Panc1 (cell line): ENCODE results near the gene OR6B1. TPM values are rescaled to one million over a fixed set of nuclear protein-coding genes. Genes with fewer than 3 reads are reported as not detected.

ENCODE experiments used
- ATAC-seq: fragments of 200-7000 bp; cut with Tn5 transposase; 2 replicates; pipeline ENCODE4 v1.9.1; 2020; ENCODE audit warnings: mild to moderate bottlenecking, moderate library complexity
- BruUV-seq: library from RNA; stranded (reverse); fragments of 400-500 nt; replicated peaks from 2 replicates; lab custom pipeline; 2021; lab: Mats Ljungman, UMichigan
- CTCF ChIA-PET: fragments of 300-600 bp; sonication (Branson Sonifier 250); formaldehyde crosslinking; loops from one replicate; lab custom pipeline; 2022; ENCODE audit warnings: antibody characterized with exemption; lab: Charles Lee
- POLR2A ChIA-PET: fragments of 300-600 bp; sonication (Branson Sonifier 250); formaldehyde crosslinking; loops from one replicate; lab custom pipeline; 2022; ENCODE audit warnings: antibody characterized with exemption; lab: Charles Lee
- DNase-seq: peaks from one replicate; pipeline ENCODE4 v3.0.0-alpha.2; 2010; ENCODE audit warnings: low read depth, low spot score
- H3K27ac ChIP-seq: 2 replicates; pipeline ENCODE4 v1.5.1; 2011; ENCODE audit warnings: mild to moderate bottlenecking, low read length, inconsistent platforms
- H3K27me3 ChIP-seq: fragments of 200-500 bp; sonication (Bioruptor generic); 2 replicates; pipeline ENCODE4 v1.6.0; 2014; ENCODE audit warnings: low read length, inconsistent platforms; ENCODE audit not compliant: control insufficient read depth, insufficient read depth
- H3K36me3 ChIP-seq: fragments of 200-500 bp; sonication (Bioruptor generic); 2 replicates; pipeline ENCODE4 v1.5.1; 2014; ENCODE audit warnings: inconsistent platforms, mild to moderate bottlenecking, low read length, moderate library complexity; ENCODE audit not compliant: control insufficient read depth, insufficient read depth
- H3K4me1 ChIP-seq: 2 replicates; pipeline ENCODE4 v1.5.1; 2011; ENCODE audit warnings: inconsistent platforms, mild to moderate bottlenecking, low read length, moderate library complexity; ENCODE audit not compliant: control insufficient read depth, insufficient read depth
- H3K4me3 ChIP-seq, 2 experiments: 2 replicates each; pipeline ENCODE4 v1.5.1; 2011 to 2012; ENCODE audit warnings: low read depth in 2 of 2, low read length in 2 of 2, mild to moderate bottlenecking in 2 of 2, inconsistent platforms in 1 of 2, moderate library complexity in 1 of 2
- H3K9me3 ChIP-seq: fragments of 200-500 bp; sonication (Bioruptor generic); 2 replicates; pipeline ENCODE4 v1.5.1; 2014; ENCODE audit warnings: low read depth, mild to moderate bottlenecking, inconsistent platforms, low read length, moderate library complexity; ENCODE audit not compliant: control insufficient read depth, insufficient read depth
- CTCF ChIP-seq: fragments of 450-650 bp; IDR thresholded peaks from 2 replicates; pipeline ENCODE4 v1.5.1; 2017; ENCODE audit warnings: mild to moderate bottlenecking
- POLR2AphosphoS5 ChIP-seq: IDR thresholded peaks from 2 replicates; pipeline ENCODE4 v1.6.1; 2012; ENCODE audit warnings: mild to moderate bottlenecking, low read depth, low read length, moderate library complexity
- SIN3A ChIP-seq: IDR thresholded peaks from 2 replicates; pipeline ENCODE4 v1.6.1; 2012; ENCODE audit warnings: low read depth, mild to moderate bottlenecking, low read length, moderate library complexity, borderline replicate concordance; ENCODE audit not compliant: insufficient read depth
- TCF7L2 ChIP-seq: IDR thresholded peaks from 2 replicates; pipeline ENCODE4 v1.6.1; 2011; ENCODE audit warnings: mild to moderate bottlenecking, low read depth, low read length, inconsistent platforms
- in situ Hi-C: cut with HindIII; loops from 2 replicates; pipeline ENCODE4 v1.10.0; 2016; ENCODE audit warnings: low sequenced_read_pairs, low pct_unique_long_range_greater_than_20kb
- intact Hi-C: fragments of 100-400 bp; cut with micrococcal nuclease; formaldehyde crosslinking; loops from one replicate; pipeline ENCODE4 v1.10.0; 2022; ENCODE audit not compliant: unreplicated experiment
- total RNA-seq: library from RNA; stranded (reverse); gene quantifications from one replicate; pipeline ENCODE4 v1.2.1, GENCODE V29; 2021; ENCODE audit not compliant: unreplicated experiment
- TF ChIP-seq, protein P1 (sequence below), 2 experiments: IDR thresholded peaks; 2 replicates each; pipeline ENCODE4 v1.6.1; 2011 to 2012; ENCODE audit warnings: low read depth in 2 of 2, control low read depth in 1 of 2, low read length in 1 of 2, mild to moderate bottlenecking in 1 of 2, moderate library complexity in 1 of 2; ENCODE audit not compliant: insufficient read depth in 1 of 2

The OR6B1 gene
- total RNA-seq, 1 experiment from 2014 or later: not detected

DNA sequence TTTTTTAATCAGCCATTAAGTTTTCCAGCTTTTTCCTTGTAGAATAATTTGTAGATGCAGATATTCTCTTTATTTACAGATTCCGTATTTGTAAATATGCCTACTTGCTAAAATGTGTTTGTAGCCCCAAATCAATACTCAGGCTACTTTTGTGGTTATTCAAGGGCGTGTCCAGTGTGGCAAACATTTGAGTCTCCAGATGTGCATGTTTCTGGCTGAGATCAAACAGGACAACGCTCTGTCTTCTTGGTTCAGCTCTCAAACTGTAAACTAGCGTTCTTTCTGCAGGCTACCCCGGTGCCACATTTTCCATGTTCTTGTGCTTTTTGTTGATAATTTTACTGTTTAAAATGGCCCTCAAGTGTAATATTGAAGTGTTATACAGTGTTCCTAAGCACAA, 32.4 kb downstream of the OR6B1 start:
- in situ Hi-C loops: no loop called here
- DNase-seq (no peak), ATAC-seq (no peak)
- intact Hi-C loops: no loop called here
- Histone ChIP-seq H3K27me3 (peaks cover 5% of the 10 kb centered on the region), H3K4me3 (no peak overlapping the region), H3K27ac (no peak overlapping the region), H3K36me3 (no peaks in the 10 kb centered on the region), H3K9me3 (no peaks in the 10 kb centered on the region), H3K4me1 (no peaks in the 10 kb centered on the region)
- ChIA-PET CTCF (no interaction called here), POLR2A (no interaction called here)
- TF ChIP-seq, protein P1, sequence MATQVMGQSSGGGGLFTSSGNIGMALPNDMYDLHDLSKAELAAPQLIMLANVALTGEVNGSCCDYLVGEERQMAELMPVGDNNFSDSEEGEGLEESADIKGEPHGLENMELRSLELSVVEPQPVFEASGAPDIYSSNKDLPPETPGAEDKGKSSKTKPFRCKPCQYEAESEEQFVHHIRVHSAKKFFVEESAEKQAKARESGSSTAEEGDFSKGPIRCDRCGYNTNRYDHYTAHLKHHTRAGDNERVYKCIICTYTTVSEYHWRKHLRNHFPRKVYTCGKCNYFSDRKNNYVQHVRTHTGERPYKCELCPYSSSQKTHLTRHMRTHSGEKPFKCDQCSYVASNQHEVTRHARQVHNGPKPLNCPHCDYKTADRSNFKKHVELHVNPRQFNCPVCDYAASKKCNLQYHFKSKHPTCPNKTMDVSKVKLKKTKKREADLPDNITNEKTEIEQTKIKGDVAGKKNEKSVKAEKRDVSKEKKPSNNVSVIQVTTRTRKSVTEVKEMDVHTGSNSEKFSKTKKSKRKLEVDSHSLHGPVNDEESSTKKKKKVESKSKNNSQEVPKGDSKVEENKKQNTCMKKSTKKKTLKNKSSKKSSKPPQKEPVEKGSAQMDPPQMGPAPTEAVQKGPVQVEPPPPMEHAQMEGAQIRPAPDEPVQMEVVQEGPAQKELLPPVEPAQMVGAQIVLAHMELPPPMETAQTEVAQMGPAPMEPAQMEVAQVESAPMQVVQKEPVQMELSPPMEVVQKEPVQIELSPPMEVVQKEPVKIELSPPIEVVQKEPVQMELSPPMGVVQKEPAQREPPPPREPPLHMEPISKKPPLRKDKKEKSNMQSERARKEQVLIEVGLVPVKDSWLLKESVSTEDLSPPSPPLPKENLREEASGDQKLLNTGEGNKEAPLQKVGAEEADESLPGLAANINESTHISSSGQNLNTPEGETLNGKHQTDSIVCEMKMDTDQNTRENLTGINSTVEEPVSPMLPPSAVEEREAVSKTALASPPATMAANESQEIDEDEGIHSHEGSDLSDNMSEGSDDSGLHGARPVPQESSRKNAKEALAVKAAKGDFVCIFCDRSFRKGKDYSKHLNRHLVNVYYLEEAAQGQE (IDR thresholded peaks at IDR 0.05; ENCODE audit: insufficient read depth in 1 of 2, low read depth in 2 of 2, low read length in 1 of 2): no peak
- TF ChIP-seq CTCF: no peak
- TF ChIP-seq POLR2AphosphoS5: no peak
- TF ChIP-seq SIN3A: no peak
- TF ChIP-seq TCF7L2: no peak
- no TSS peak for BruUV-seq

DNA sequence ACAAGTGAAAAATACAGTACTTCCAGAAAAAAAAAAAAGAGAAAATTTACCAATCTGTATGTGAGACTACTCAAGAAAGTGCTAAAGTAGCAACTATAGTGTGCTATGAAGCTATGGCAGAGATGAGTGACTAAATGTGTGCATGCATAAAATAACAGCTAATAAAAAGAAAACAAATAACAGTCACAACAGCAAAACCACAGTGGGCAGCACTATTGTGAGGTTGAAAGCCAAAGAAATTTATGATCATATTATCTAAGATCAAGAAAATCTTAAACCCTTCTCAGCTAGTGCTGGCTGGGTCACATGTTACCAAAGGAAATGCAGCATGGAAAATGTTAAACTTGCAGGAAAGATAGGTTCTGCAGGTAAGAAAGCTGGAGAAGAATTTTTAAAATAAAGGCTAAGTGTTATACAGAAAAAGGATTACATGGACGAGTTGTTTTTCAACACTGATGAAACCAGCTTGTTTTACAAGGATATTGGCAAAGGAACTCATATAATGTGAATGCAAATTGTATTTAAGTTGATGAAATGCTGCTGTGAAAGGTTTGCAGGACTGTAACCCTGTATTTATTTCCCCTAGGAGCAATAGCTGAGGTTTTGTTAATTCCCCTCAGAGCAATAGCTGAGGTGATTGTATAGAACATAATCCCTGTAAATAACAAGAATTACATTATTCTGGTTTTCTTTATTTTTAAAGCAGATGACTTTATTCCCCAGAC, 33.0 kb downstream of the OR6B1 start:
- Histone ChIP-seq H3K27me3 (peaks cover 3% of the 10 kb centered on the region), H3K9me3 (no peaks in the 10 kb centered on the region), H3K4me3 (no peak overlapping the region), H3K36me3 (no peaks in the 10 kb centered on the region), H3K4me1 (no peaks in the 10 kb centered on the region), H3K27ac (no peak overlapping the region)
- TF ChIP-seq SIN3A (no peak), POLR2AphosphoS5 (no peak), CTCF (no peak), TCF7L2 (no peak)
- TF ChIP-seq, protein P1 (IDR thresholded peaks at IDR 0.05; ENCODE audit: insufficient read depth in 1 of 2, low read depth in 2 of 2, low read length in 1 of 2): no peak
- no peak for DNase-seq
- ATAC-seq: no peak
- ChIA-PET CTCF (interaction anchor here (1.0 kb wide), 1 partner anchor 95 kb away, joined by 3 read pairs; no protein-coding TSS in a partner anchor), POLR2A (no interaction called here)
- BruUV-seq: no TSS peak
- intact Hi-C loops (no loop called here), in situ Hi-C loops (no loop called here)
